Glomerular visceral epithelial cell (primary cell): ENCODE results near the gene CLTA.
"Not testable (repeated sequence)": the region's sequence is repeated elsewhere in the genome, so short reads cannot be mapped to it uniquely, and the experiment has no call there.

Experiments used
- DNase-seq: peaks from one replicate; pipeline ENCODE4 v3.0.0-alpha.2; 2016; ENCODE audit errors: extremely low spot score

The CLTA gene

DNA sequence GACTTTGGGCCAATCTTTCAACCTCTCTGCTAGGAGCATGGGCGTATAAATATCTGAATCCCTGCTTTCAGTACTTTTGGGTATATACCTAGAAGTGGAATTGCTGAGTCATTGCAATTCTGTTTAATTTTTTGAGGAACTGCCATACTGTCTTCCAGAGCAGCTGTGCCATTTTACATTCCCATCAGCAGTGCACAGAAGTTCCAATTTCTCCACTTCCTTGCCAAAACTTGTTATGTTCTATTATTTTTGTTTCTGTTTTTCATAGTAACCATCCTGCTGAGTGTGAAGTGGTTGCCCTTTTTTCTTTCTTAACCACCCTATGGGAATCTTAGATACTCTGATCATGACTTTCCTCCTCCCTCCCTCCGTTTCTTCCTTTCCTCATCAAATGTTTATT lies 32.6 kb upstream of the CLTA start:
- no peak for DNase-seq

DNA sequence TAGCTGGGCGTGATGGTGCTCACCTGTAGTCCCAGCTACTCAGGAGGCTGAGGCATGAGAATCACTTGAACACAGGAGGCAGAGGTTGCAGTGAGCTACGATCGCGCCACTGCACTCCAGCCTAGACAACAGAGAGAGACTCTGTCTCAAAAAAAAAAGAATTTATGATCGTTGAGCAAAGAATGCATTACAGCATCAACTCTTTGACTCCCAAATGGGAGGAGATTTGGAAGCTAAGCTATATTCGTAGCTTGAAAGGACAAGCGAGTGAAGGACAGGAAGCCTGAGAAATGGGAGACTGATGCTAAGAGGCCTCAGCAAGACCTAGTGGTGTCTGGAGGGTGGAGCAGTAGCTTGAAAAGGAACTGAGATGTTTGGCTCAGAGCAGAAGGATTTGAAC lies 31.8 kb upstream of the CLTA start:
- DNase-seq = no peak

GRCh38 chr9:36159509-36159908 lies 31.2 kb upstream of the CLTA start:
- DNase-seq = not testable (repeated sequence)

DNA sequence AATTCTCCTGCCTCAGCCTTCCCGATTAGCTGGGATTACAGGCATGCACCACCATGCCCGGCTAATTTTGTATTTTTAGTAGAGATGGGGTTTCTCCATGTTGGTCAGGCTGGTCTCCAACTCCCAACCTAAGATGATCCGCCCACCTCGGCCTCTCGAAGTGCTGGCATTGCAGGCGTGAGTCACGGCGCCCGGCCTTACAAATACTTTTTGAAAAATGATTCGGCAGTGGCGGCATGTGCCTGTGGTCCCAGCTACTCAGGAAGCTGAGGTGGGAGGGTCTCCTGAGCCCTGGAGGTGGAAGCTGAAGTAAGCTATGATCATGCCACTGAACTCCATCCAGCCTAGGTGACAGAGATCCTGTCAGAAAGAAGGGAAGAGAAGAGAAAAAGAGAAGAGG lies 30.6 kb upstream of the CLTA start:
- DNase-seq = not testable (repeated sequence)

- no peak for DNase-seq
Observed at GRCh38 chr9:36161187-36161586, 29.5 kb upstream of the CLTA start.

DNA sequence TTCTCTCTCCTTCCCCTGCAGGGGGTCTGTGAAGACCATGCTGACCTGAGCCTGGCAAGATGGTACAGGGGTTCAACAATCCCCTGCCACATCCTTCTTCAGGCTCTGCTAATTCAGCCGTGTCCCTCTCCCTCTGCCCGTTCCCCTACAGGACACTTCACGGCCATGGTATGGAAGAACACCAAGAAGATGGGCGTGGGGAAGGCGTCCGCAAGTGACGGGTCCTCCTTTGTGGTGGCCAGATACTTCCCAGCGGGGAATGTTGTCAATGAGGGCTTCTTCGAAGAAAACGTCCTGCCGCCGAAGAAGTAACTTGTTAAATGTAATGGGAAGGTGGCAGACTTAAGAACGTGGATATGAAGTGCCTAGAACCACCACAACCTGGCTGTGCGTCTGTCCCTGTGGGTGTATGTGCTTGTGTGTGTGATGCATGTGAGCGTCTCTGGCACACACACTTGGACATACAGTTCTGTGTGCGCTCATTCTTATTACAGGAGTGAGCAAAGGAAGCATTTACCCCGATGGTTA lies 28.4 kb upstream of the CLTA start:
- no peak for DNase-seq

- peak; percentile 95 for DNase-seq
Observed at GRCh38 chr9:36163049-36163785, 27.5 kb upstream of the CLTA start.

GRCh38 chr9:36163786-36164170 lies 26.9 kb upstream of the CLTA start:
- DNase-seq = peak; percentile 65

DNA sequence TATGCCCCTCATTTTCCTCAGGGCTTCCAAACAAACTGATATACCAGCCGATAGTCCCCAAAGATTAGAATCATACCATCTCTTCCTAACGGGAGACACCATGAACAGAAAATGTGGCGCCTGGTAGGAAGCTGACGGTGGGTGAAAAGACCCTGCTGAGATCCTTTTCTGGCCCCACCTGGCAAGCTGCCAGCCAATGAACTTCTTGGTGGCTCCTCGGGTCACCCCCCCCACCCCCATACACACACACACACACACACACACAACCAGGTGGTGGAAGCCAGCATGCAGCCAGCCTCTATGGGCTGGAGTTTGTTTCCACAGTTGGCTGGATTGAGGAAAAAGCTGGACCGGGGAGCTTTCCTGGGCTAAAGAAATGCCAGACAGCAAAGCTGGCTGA lies 26.3 kb upstream of the CLTA start:
- no peak for DNase-seq

- no peak for DNase-seq
Observed at GRCh38 chr9:36164989-36165388, 25.7 kb upstream of the CLTA start.

DNA sequence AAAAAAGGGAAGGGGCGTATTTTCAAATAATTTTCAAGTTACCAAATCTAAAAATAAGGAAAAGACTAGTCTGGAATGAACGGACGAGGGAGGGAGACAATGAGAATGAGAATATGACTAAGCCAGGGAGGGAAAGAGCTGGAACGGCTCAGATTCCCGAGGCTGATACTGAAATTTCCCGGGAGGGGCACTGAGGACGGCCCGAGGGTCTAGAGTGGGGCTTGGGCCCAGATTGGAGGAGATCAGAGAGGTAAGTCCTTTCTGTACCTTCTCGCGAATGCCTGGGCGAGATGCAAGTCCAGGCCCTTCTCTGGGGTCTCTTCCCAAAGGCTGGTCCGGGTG lies 24.9 kb upstream of the CLTA start:
- no peak for DNase-seq

- peak; percentile 89 for DNase-seq
Observed at GRCh38 chr9:36166168-36166927, 24.4 kb upstream of the CLTA start.

- no peak for DNase-seq
Observed at GRCh38 chr9:36169166-36169565, 21.6 kb upstream of the CLTA start, which contains the start of gene CCIN. TSS of gene CCIN (plus strand) at chr9:36169388. CDS start at chr9:36169503, 115 bp downstream.

DNA sequence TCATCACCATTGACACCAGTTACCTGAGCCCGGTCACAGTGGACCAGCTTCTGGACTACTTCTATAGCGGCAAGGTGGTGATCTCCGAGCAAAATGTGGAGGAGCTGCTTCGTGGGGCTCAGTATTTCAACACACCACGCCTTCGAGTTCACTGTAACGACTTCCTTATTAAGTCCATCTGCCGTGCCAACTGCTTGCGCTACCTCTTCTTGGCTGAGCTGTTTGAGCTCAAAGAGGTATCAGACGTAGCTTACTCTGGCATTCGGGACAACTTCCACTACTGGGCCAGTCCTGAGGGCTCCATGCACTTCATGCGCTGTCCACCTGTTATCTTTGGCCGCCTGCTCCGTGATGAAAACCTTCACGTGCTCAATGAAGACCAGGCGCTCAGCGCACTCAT lies 21.0 kb upstream of the CLTA start:
- DNase-seq = no peak

DNA sequence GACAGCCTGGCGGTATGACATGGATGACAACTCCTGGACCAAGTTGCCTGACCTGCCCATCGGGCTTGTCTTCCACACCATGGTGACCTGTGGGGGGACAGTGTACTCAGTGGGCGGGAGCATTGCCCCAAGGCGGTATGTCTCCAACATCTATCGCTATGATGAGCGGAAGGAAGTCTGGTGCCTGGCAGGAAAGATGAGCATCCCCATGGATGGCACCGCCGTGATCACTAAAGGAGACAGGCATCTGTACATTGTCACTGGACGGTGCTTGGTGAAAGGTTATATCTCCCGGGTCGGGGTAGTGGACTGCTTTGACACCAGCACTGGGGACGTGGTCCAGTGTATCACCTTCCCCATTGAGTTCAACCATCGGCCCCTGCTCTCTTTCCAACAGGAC lies 20.2 kb upstream of the CLTA start:
- DNase-seq = no peak

DNA sequence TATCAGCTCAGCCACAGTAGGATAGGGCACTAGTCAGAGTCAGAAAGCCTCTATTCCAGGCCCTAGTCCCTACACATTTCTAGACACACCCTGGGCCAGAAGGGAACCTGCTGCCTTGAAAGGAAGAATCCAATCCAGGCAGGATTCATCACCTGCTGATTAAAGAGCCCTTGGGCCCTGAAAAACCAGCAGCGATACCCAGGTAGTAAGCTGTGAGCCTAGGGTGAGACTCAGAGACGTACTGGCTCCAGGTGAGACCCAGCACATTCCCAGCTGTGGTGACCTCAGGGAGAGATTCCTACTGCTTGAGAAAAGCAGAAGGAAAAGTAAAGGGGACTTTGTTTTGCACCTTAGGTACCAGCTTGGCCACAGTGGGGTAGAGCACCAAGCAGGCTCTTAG lies 16.9 kb upstream of the CLTA start:
- DNase-seq = no peak

GRCh38 chr9:36174271-36174670 lies 16.4 kb upstream of the CLTA start:
- no peak for DNase-seq

GRCh38 chr9:36174731-36175130 lies 16.0 kb upstream of the CLTA start:
- DNase-seq = no peak

DNA sequence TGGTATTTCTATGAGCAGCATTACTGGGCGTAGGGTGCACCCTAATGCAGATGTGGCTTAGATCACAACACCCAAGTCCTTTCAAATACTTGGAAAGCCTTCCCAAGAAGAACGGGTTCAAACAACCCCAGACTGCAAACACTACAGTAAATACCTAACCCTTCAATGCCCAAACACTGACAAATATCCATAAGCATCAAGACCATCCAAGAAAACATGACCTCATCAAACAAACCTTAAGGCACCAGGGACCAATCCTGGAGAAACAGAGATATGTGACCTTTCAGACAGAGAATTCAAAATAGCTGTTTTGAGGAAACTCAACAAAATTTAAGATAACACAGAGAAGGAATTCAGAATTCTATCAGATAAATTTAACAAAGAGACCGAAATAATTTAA lies 15.5 kb upstream of the CLTA start:
- DNase-seq = not testable (repeated sequence)

DNA sequence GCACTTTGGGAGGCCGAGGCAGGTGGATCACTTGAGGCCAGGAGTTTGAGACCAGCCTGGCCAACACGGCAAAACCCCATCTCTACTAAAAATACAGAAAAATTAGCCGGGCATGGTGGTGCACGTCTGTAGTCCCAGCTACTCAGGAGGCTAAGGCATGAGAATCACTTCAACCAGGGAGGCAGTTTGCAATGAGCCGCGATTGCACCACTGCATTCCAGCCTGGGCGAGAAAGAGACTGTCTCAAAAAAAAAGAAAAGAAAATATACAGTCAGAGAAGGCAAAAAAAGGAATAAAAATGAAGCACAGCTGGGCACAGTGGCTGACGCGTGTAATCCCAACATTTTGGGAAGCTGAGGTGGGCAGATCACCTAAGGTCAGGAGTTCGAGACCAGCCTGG lies 14.2 kb upstream of the CLTA start:
- not testable (repeated sequence) for DNase-seq

- no peak for DNase-seq
Observed at GRCh38 chr9:36177571-36177970, 13.2 kb upstream of the CLTA start.

- not testable (repeated sequence) for DNase-seq
Observed at GRCh38 chr9:36180243-36180642, 10.5 kb upstream of the CLTA start.

DNA sequence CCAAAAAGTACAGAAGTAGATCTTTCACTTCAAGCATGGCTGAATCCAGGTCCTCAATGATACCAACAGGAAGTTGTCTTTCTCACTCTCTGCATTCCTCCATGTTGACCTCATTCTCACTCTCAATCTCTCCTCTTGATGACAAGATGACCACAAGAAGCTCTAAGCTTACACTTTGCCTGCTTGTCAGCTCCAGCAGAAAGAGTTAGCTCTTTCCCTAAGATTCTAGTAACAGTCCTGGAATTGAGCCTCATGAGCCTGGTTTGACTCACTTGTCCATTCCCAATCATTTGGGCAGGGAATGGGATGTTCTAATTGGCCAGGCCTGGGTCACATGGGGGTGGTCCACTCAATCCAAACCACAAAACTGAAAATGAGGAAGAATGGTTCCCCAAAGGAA lies 3.3 kb upstream of the CLTA start:
- peak; percentile 90 for DNase-seq
